GM12874 (cell line): ENCODE measurements around the gene RAE1.
A peak's percentile ranks its signal among the peaks of the same experiment; 100 is the strongest.

Experiments
- TF ChIP-seq, protein P1 (sequence below): IDR thresholded peaks from 2 replicates; pipeline ENCODE4 v1.5.1; 2011; ENCODE audit warnings: low read depth, mild to moderate bottlenecking, control low read depth, low read length, moderate library complexity; ENCODE audit not compliant: insufficient read depth

Gene RAE1

DNA sequence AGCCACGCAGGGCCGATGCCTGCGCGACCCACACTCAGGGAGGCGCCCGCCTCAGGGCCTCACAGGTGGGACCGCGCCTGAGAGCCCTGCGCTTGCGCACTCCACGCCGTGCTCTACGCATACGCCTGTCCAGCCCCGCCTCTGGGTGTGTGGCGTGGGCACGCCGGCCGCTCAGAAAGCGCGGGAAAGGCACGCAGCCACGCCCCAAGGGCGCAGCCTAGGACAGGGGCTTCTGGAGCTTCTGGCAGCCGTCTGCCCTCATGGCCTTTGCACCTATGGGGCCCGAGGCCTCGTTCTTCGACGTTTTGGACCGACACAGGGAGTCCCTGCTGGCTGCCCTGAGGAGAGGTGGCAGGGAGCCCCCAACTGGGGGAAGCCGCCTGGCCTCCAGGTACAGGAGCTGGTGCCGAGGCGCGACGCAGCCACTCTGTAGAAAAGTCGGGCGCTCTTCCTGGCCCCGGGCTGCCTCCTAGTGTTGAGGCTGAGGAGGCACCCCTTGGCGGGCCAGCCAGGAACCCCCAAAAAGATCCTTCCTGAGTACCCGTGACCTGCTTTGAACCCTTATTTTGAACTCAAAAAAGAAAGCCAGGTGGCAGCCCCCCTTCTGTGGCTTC lies 21.3 kb upstream of the RAE1 start, which contains the start of gene SPO11:
Gene SPO11 (plus strand): TSS at position 196 of the 614 bp plus-strand sequence. CDS start 65 bp downstream, at position 261.
- TF ChIP-seq, protein P1, sequence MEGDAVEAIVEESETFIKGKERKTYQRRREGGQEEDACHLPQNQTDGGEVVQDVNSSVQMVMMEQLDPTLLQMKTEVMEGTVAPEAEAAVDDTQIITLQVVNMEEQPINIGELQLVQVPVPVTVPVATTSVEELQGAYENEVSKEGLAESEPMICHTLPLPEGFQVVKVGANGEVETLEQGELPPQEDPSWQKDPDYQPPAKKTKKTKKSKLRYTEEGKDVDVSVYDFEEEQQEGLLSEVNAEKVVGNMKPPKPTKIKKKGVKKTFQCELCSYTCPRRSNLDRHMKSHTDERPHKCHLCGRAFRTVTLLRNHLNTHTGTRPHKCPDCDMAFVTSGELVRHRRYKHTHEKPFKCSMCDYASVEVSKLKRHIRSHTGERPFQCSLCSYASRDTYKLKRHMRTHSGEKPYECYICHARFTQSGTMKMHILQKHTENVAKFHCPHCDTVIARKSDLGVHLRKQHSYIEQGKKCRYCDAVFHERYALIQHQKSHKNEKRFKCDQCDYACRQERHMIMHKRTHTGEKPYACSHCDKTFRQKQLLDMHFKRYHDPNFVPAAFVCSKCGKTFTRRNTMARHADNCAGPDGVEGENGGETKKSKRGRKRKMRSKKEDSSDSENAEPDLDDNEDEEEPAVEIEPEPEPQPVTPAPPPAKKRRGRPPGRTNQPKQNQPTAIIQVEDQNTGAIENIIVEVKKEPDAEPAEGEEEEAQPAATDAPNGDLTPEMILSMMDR: 0 out of 2 replicates have a peak, but pooled peaks have one; percentile 12

DNA sequence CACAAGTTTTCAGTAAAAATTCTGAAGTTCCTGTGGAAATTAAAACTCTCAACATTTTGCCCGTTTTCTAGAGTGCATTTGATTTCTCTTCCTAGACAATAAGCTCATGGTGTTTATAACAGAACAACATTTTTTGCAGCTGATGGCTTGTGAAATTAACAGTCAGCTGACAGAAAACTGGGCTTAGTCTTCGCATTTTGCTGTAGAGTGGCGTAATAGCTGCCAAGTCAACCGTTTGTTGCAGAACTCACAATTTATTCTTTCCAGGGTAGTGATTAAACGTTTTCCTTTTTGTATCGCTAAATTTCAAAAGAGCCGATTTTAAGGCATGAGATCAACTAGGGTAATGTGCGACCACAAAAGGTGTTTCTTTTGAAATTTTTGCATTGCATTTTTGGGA lies 20.1 kb upstream of the RAE1 start:
- TF ChIP-seq, protein P1: no peak

DNA sequence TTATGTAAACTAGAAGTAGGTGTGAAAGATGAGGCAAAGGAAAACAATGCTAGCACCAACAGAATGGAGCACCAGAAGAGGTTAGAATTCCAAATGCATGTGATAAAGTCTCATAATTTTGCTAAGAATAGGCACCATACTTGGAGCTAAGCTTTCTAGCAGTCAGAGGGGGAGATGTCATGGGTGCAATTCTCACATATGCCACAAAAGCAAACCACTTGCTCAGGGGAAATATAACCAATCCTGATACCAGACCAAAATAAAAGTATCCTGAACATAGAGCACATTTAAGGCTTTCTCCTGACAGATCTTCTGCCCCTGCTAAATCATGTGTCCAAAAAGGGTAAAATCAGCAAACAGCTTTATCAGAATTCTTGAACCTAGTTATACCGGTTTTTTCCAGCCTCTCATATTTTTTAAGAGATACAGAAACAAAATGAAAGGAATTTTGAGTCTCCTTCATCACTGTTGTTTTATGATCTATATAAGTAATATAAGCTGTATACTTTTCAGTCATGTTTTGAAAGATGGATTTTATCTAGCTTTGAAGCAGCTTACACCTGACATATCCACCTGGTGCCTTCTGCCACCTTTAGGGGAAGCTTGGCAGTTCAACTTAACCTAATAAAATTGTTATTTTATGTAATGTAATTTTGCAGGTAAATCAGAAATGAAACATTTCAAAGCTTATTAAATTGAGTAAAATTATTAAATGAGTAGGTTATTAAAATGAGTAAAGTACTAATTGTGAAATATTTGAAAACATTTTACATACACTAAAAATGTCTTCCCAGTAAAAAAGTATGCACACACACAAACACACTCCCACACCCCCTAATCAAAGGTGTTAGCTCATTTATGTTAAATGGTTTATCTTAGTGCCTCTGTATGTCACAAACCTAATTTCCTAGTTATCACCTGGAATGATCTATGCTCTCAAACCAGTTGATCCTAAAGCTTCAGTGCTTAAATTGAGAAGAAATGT lies 18.7 kb upstream of the RAE1 start:
- TF ChIP-seq, protein P1: no peak

DNA sequence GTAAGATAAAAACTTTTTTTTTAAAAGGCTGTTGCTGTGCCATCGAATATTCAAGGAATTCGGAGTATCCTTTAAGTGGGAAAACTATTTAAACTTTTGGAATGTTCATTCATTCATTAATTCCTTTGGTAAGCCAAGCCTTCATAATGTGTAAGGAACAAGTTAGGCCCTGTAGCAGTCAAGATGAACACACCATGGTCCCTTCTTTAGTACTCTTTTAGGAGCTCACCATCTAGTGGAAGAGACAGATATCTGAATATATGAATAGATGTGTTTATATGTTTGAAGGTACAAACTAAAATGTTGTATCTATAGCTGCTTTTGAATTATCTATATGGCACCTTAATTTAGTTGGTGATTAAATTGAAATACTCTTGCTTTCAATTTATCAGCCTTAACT lies 15.7 kb upstream of the RAE1 start:
- TF ChIP-seq, protein P1: no peak

DNA sequence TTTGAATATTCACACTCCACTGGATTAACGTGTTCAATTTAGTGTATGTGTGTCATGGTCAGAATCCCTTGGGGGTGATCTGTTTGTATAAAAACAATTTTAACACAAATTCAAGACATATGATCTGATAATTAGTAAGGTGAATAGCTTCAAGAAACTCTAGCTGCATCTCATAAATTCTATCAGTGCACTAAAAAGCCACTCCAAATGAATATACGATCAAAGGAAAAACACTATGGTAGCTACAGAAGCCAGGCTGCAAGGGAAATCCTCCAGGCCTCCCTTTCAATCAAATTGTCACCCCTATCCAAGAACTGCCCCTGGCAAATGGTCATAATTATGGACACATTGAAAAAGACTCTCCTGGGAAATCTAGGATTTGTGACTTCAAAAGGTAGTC lies 9.4 kb upstream of the RAE1 start:
- TF ChIP-seq, protein P1: no peak

DNA sequence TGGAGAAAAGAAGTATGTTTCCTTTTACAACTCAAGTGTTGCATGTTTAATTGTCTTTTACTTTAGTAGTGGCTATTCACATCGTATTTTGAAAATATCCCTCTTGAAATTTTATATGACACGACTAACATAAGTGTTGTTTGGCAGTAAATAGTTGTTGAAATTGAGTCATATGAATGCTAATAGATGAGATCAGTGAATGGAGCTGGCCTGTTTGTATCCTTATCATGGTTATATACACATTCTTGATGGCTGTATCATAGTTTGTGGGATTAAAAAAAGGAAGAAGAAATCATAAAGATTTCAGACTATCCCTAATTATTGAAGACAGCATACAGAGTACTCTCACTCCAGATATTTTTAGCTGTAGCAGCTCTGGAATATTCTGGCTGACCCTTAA lies 8.2 kb upstream of the RAE1 start:
- TF ChIP-seq, protein P1: no peak

DNA sequence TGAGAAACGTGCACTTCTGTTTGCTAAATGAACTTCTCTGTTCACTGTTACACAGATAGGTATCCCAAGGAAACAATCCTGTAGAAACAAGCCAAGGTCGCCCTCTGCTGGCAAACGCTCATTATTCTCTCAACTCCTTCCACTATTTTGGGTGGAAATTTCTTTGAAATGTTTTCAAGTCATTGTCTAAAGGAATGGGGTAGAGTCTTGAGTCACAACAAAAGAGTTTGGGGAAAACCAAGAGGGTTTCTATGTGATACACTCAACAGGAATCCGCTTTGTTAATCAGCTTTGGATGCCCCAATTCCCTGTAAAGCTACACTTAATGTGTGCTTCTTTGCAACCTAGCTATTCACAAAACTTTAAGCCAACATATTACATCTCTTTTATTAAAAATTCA lies 4.6 kb upstream of the RAE1 start:
- TF ChIP-seq, protein P1: peak; percentile 60
